ENCODE results near the gene PUS3.
A peak's percentile ranks its signal among the peaks of the same experiment; 100 is the strongest.

Gene PUS3

GRCh38 chr11:125903711-125904659 is 979 bp upstream of the PUS3 start, which contains the start of gene DDX25:
Gene DDX25, plus strand, starts transcription at chr11:125904508. Its CDS starts 10 bp downstream, at chr11:125904518.
- no peaks in the 10 kb centered on the region for H3K27me3 ChIP-seq (ENCODE audit: low read length)
- peaks cover 12% of the 10 kb centered on the region; the same call in 1 of the 2 replicates for H3K79me2 ChIP-seq (ENCODE audit: insufficient read depth, low read length)
- H2AFZ ChIP-seq (ENCODE audit: low read depth, low read length, severe bottlenecking) = no peak within 1 kb of the TSS
- no peaks in the 10 kb centered on the region for H3K36me3 ChIP-seq (ENCODE audit: low read length)
- peak within 1 kb of the TSS; percentile 67 for H3K4me2 ChIP-seq (ENCODE audit: low read depth, low read length, poor library complexity, severe bottlenecking)
- no peaks in the 10 kb centered on the region for H4K20me1 ChIP-seq (ENCODE audit: low read depth, low read length)
- H3K9me3 ChIP-seq (ENCODE audit: insufficient read depth, low read length) = no peaks in the 10 kb centered on the region
- H3F3A ChIP-seq (ENCODE audit: insufficient read depth) = no peaks in the 10 kb centered on the region
- H3K9me2 ChIP-seq (replicated peaks; ENCODE audit: insufficient read depth, low read length) = no peaks in the 10 kb centered on the region
- no peak within 1 kb of the TSS for H3K27ac ChIP-seq (ENCODE audit: low read depth, low read length)
- no peak within 1 kb of the TSS for H3K4me3 ChIP-seq (ENCODE audit: insufficient read depth, low read length, poor library complexity, severe bottlenecking)
- no peak for TF ChIP-seq CTCF (IDR thresholded peaks at IDR 0.05; ENCODE audit: insufficient read depth, low read length, poor library complexity, severe bottlenecking)
- TF ChIP-seq EZH2phosphoT487 (conservative IDR thresholded peaks at IDR 0.05; ENCODE audit: low read length) = no peak
- no peak within 1 kb of the TSS for H3K9ac ChIP-seq (ENCODE audit: low read length)

- peaks cover 12% of the 10 kb centered on the region; the same call in 1 of the 2 replicates for H3K79me2 ChIP-seq (ENCODE audit: insufficient read depth, low read length)
- peak overlapping the region; percentile 64 for H2AFZ ChIP-seq (ENCODE audit: low read depth, low read length, severe bottlenecking)
- H3K36me3 ChIP-seq (ENCODE audit: low read length) = no peaks in the 10 kb centered on the region
- H3K4me2 ChIP-seq (ENCODE audit: low read depth, low read length, poor library complexity, severe bottlenecking) = peak overlapping the region; percentile 67
- H3K27ac ChIP-seq (ENCODE audit: low read depth, low read length) = no peak overlapping the region
- no peaks in the 10 kb centered on the region for H3K9me2 ChIP-seq (replicated peaks; ENCODE audit: insufficient read depth, low read length)
- TF ChIP-seq CTCF (IDR thresholded peaks at IDR 0.05; ENCODE audit: insufficient read depth, low read length, poor library complexity, severe bottlenecking) (no peak), EZH2phosphoT487 (conservative IDR thresholded peaks at IDR 0.05; ENCODE audit: low read length) (no peak)
- H3K9ac ChIP-seq (ENCODE audit: low read length) = peak overlapping the region; percentile 73
- no peaks in the 10 kb centered on the region for H3K9me3 ChIP-seq (ENCODE audit: insufficient read depth, low read length)
- no peaks in the 10 kb centered on the region for H3K27me3 ChIP-seq (ENCODE audit: low read length)
- H3K4me3 ChIP-seq (ENCODE audit: insufficient read depth, low read length, poor library complexity, severe bottlenecking) = peak overlapping the region; percentile 88
- no peaks in the 10 kb centered on the region for H4K20me1 ChIP-seq (ENCODE audit: low read depth, low read length)
- H3F3A ChIP-seq (ENCODE audit: insufficient read depth) = no peaks in the 10 kb centered on the region
Measured at GRCh38 chr11:125902277-125902926, 604 bp downstream of the PUS3 start.

GRCh38 chr11:125901872-125902271 is 1.1 kb downstream of the PUS3 start:
- no peak overlapping the region for H3K9ac ChIP-seq (ENCODE audit: low read length)

More at GRCh38 chr11:125901872-125902271, 1.1 kb downstream of the PUS3 start:
- Histone ChIP-seq H3K4me2 (ENCODE audit: low read depth, low read length, poor library complexity, severe bottlenecking) (peak overlapping the region; percentile 67), H3K4me3 (ENCODE audit: insufficient read depth, low read length, poor library complexity, severe bottlenecking) (no peak overlapping the region), H3K9me2 (replicated peaks; ENCODE audit: insufficient read depth, low read length) (no peaks in the 10 kb centered on the region), H4K20me1 (ENCODE audit: low read depth, low read length) (no peaks in the 10 kb centered on the region), H3K9me3 (ENCODE audit: insufficient read depth, low read length) (no peaks in the 10 kb centered on the region), H3K27me3 (ENCODE audit: low read length) (no peaks in the 10 kb centered on the region), H3K79me2 (ENCODE audit: insufficient read depth, low read length) (peaks cover 12% of the 10 kb centered on the region; the same call in 1 of the 2 replicates), H3F3A (ENCODE audit: insufficient read depth) (no peaks in the 10 kb centered on the region), H2AFZ (ENCODE audit: low read depth, low read length, severe bottlenecking) (no peak overlapping the region), H3K36me3 (ENCODE audit: low read length) (no peaks in the 10 kb centered on the region), H3K27ac (ENCODE audit: low read depth, low read length) (no peak overlapping the region)
- no peak for TF ChIP-seq CTCF (IDR thresholded peaks at IDR 0.05; ENCODE audit: insufficient read depth, low read length, poor library complexity, severe bottlenecking)
- TF ChIP-seq EZH2phosphoT487 (conservative IDR thresholded peaks at IDR 0.05; ENCODE audit: low read length) = no peak
